Measurements from ENCODE around the gene ZNF524. TPM values are rescaled to one million over a fixed set of nuclear protein-coding genes. Genes with fewer than 3 reads are reported as not detected.

ZNF524 gene
- total RNA-seq, 1 experiment from 2014 or later, result 14.7 TPM

- no peak for DNase-seq (ENCODE audit: low read depth)
Observed at GRCh38 chr19:55602104-55603001, 2.3 kb downstream of the ZNF524 start.

- no peak for DNase-seq (ENCODE audit: low read depth)
Observed at GRCh38 chr19:55603115-55603514, 3.0 kb downstream of the ZNF524 start.

- no peak for DNase-seq (ENCODE audit: low read depth)
Observed at GRCh38 chr19:55603581-55604292, 3.6 kb downstream of the ZNF524 start.

GRCh38 chr19:55605207-55605636 lies 5.1 kb downstream of the ZNF524 start:
- DNase-seq (ENCODE audit: low read depth), result peak; percentile 97

- DNase-seq (ENCODE audit: low read depth), result peak; percentile 83
Observed at GRCh38 chr19:55605637-55606470, 5.8 kb downstream of the ZNF524 start, which contains the start of gene ZNF865. Gene ZNF865, plus strand, starts transcription at chr19:55605647. Its CDS starts 7,972 bp downstream, at chr19:55613619.

GRCh38 chr19:55606471-55606787 lies 6.3 kb downstream of the ZNF524 start:
- no peak for DNase-seq (ENCODE audit: low read depth)

GRCh38 chr19:55606817-55607216 lies 6.7 kb downstream of the ZNF524 start:
- DNase-seq (ENCODE audit: low read depth), result no peak

GRCh38 chr19:55609326-55609725 lies 9.2 kb downstream of the ZNF524 start:
- DNase-seq (ENCODE audit: low read depth), result no peak

GRCh38 chr19:55611300-55611982 lies 11.4 kb downstream of the ZNF524 start:
- DNase-seq (ENCODE audit: low read depth), result no peak

- no peak for DNase-seq (ENCODE audit: low read depth)
Observed at GRCh38 chr19:55611983-55612645, 12.0 kb downstream of the ZNF524 start.

GRCh38 chr19:55613396-55613795 lies 13.3 kb downstream of the ZNF524 start:
- no peak for DNase-seq (ENCODE audit: low read depth)

- no peak for DNase-seq (ENCODE audit: low read depth)
Observed at GRCh38 chr19:55613930-55614710, 14.0 kb downstream of the ZNF524 start.

GRCh38 chr19:55614711-55615542 lies 14.8 kb downstream of the ZNF524 start:
- no peak for DNase-seq (ENCODE audit: low read depth)

- DNase-seq (ENCODE audit: low read depth), result no peak
Observed at GRCh38 chr19:55615543-55616394, 15.7 kb downstream of the ZNF524 start.

GRCh38 chr19:55616395-55616875 lies 16.3 kb downstream of the ZNF524 start:
- DNase-seq (ENCODE audit: low read depth), result no peak

GRCh38 chr19:55617426-55617825 lies 17.3 kb downstream of the ZNF524 start:
- no peak for DNase-seq (ENCODE audit: low read depth)

GRCh38 chr19:55618426-55618825 lies 18.3 kb downstream of the ZNF524 start:
- DNase-seq (ENCODE audit: low read depth), result no peak

- DNase-seq (ENCODE audit: low read depth), result no peak
Observed at GRCh38 chr19:55619286-55619685, 19.2 kb downstream of the ZNF524 start.
